ENCODE results near the gene TMEM183A.

GRCh38 chr1:202976633-202977032 lies 30.5 kb upstream of the TMEM183A start:
- TF ChIP-seq CTCF (IDR thresholded peaks at IDR 0.05; ENCODE audit: low read length) (no peak), EZH2phosphoT487 (IDR thresholded peaks at IDR 0.05; ENCODE audit: low read length) (no peak), EZH2 (optimal IDR thresholded peaks at IDR 0.05; ENCODE audit: low read depth, low read length) (no peak)

All from MM.1S (cell line).